RWPE2 (cell line): ENCODE data around the gene ABL2.

Experiments
- ATAC-seq: fragments of 200-7000 bp; cut with Tn5 transposase; 3 replicates; pipeline ENCODE4 v1.9.1; 2021; ENCODE audit warnings: low read depth
- DNase-seq: peaks from one replicate; pipeline ENCODE4 v3.0.0-alpha.2; 2020; ENCODE audit warnings: low spot score
- H3K27ac ChIP-seq: fragments of 450-650 bp; 2 replicates; pipeline ENCODE4 v1.5.1; 2017; ENCODE audit warnings: mild to moderate bottlenecking; ENCODE audit not compliant: poor library complexity, severe bottlenecking
- H3K27me3 ChIP-seq: fragments of 250-450 bp; sonication (Bioruptor Pico); 2 replicates; pipeline ENCODE4 v1.5.1; 2021; ENCODE audit warnings: mild to moderate bottlenecking, moderate library complexity; ENCODE audit not compliant: insufficient read depth, poor library complexity, severe bottlenecking
- H3K36me3 ChIP-seq: fragments of 250-450 bp; sonication (Bioruptor Pico); 2 replicates; pipeline ENCODE4 v1.5.1; 2020; ENCODE audit warnings: low read depth, mild to moderate bottlenecking, moderate library complexity
- H3K4me1 ChIP-seq: fragments of 250-450 bp; sonication (Bioruptor Pico); 2 replicates; pipeline ENCODE4 v1.5.1; 2021; ENCODE audit warnings: mild to moderate bottlenecking, moderate library complexity; ENCODE audit not compliant: insufficient read depth, poor library complexity, severe bottlenecking
- H3K4me3 ChIP-seq: fragments of 250-450 bp; sonication (Bioruptor Pico); 2 replicates; pipeline ENCODE4 v1.5.1; 2021; ENCODE audit warnings: mild to moderate bottlenecking, moderate library complexity; ENCODE audit not compliant: severe bottlenecking
- H3K9me3 ChIP-seq: fragments of 250-450 bp; sonication (Bioruptor Pico); 2 replicates; pipeline ENCODE4 v1.5.1; 2021; ENCODE audit warnings: mild to moderate bottlenecking, moderate library complexity; ENCODE audit not compliant: severe bottlenecking
- TF ChIP-seq, protein P1 (sequence below): fragments of 450-650 bp; IDR thresholded peaks from one replicate; pipeline ENCODE4 v1.5.1; 2017; ENCODE audit warnings: mild to moderate bottlenecking, moderate library complexity; ENCODE audit not compliant: poor library complexity, severe bottlenecking

Gene ABL2

DNA sequence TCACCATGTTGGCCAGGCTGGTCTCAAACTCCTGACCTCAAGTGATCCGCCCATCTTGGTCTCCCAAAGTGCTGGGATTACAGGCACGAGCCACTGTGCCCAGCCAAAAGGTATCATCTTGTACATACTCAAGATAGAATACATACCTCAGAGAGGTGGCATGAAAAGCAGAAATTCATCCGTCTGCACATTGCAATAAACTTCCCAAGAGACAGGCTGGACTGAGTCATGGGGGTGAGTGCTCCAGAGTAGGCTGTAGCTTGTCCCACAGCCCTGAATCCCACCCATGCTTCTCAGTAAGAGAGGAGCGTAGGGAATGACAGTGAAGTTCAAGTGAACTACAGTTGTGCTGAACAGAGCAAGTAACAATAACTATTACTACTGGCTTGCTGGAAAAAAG lies 127.9 kb downstream of the ABL2 start:
- peaks cover 71% of the 10 kb centered on the region for H3K36me3 ChIP-seq
- TF ChIP-seq, protein P1, sequence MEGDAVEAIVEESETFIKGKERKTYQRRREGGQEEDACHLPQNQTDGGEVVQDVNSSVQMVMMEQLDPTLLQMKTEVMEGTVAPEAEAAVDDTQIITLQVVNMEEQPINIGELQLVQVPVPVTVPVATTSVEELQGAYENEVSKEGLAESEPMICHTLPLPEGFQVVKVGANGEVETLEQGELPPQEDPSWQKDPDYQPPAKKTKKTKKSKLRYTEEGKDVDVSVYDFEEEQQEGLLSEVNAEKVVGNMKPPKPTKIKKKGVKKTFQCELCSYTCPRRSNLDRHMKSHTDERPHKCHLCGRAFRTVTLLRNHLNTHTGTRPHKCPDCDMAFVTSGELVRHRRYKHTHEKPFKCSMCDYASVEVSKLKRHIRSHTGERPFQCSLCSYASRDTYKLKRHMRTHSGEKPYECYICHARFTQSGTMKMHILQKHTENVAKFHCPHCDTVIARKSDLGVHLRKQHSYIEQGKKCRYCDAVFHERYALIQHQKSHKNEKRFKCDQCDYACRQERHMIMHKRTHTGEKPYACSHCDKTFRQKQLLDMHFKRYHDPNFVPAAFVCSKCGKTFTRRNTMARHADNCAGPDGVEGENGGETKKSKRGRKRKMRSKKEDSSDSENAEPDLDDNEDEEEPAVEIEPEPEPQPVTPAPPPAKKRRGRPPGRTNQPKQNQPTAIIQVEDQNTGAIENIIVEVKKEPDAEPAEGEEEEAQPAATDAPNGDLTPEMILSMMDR, result no peak
- DNase-seq (no peak), ATAC-seq (no peak)
- H3K27me3 ChIP-seq, result no peaks in the 10 kb centered on the region
- no peaks in the 10 kb centered on the region for H3K4me1 ChIP-seq
- no peak overlapping the region for H3K27ac ChIP-seq
- no peaks in the 10 kb centered on the region for H3K9me3 ChIP-seq
- H3K4me3 ChIP-seq, result no peak overlapping the region

DNA sequence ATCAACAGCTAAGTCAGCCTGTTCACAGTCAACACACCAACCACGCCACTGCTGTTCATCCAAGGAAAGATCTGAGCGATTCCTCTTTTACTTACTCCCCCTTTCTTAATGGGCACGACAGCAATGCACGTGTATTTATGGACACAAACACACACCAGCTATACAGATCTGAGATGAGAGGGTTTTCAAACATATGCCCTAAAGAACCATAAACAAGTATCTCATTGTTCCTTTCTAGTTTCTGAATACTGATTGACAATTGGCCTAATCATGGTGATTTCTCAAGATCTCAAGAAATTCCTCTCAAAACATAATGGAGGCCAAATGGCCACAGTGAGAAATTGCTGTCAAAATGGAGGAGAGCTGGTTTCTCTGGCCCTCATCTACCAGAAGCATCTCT lies 129.6 kb downstream of the ABL2 start:
- Histone ChIP-seq H3K9me3 (no peaks in the 10 kb centered on the region), H3K36me3 (peaks cover 72% of the 10 kb centered on the region), H3K27ac (no peak overlapping the region), H3K4me1 (no peaks in the 10 kb centered on the region), H3K4me3 (no peak overlapping the region), H3K27me3 (no peaks in the 10 kb centered on the region)
- TF ChIP-seq, protein P1, result no peak
- no peak for DNase-seq
- no peak for ATAC-seq

DNA sequence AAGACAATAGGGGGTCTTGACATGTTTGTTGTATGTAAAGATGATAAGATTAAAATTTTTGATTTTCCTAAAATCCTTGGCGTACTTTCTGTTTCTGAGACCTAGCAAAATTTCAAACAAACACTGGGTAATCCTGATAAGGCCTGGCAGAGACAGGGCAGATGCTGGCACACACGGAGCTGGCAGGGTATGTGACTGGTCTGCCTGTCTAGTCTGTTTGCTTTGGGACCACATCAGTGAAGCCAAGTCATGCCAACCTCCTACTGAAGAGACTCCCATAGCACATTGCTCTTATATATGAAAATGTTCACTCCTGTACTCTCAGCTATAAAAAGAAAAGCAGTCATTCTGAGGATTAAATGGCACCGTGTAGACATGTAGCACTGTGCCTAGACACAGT lies 133.6 kb downstream of the ABL2 start:
- Histone ChIP-seq H3K36me3 (peaks cover 67% of the 10 kb centered on the region), H3K4me3 (no peak overlapping the region), H3K27ac (no peak overlapping the region), H3K9me3 (no peaks in the 10 kb centered on the region), H3K27me3 (no peaks in the 10 kb centered on the region), H3K4me1 (no peaks in the 10 kb centered on the region)
- TF ChIP-seq, protein P1, result no peak
- DNase-seq, result no peak
- ATAC-seq, result no peak

DNA sequence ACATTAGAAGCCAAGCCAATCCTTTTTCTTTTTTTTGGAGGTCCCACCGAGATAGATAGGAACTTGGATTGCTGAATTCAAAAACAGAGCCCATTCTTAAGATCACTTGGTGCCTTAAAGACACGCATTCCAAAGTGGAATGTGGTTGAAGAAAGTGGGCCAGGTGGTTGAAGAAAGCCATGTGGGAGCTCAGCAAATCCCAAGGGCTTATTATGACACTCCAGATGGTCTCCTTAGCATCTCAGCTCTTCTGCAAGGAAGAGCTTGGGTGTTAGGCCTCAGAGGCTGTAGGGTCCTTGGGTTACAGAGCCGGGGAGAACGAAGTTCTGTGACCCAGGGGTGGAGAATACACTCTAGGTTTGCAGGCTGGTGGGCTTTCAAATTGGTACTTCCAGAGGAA lies 134.1 kb downstream of the ABL2 start:
- Histone ChIP-seq H3K27me3 (no peaks in the 10 kb centered on the region), H3K4me1 (no peaks in the 10 kb centered on the region), H3K36me3 (peaks cover 67% of the 10 kb centered on the region), H3K9me3 (no peaks in the 10 kb centered on the region), H3K27ac (no peak overlapping the region), H3K4me3 (no peak overlapping the region)
- TF ChIP-seq, protein P1, result no peak
- ATAC-seq (no peak), DNase-seq (no peak)

DNA sequence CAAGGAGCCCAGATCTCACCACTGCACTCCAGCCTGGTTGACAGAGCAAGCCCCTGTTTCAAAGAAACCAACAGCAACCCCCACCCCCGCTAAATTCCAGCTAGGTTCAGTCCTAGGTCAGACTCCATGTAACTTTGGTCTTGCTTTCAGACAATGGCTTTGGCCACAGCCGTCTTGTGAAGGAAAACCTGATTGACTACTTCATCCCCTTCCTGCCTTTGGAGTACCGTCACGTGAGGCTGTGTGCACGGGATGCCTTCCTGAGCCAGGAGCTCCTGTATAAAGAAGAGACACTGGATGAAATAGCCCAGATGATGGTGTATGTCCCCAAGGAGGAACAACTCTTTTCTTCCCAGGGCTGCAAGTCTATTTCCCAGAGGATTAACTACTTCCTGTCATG lies 134.7 kb downstream of the ABL2 start:
- Histone ChIP-seq H3K4me3 (no peak overlapping the region), H3K27me3 (no peaks in the 10 kb centered on the region), H3K36me3 (peaks cover 63% of the 10 kb centered on the region), H3K9me3 (no peaks in the 10 kb centered on the region), H3K4me1 (no peaks in the 10 kb centered on the region), H3K27ac (no peak overlapping the region)
- TF ChIP-seq, protein P1, result no peak
- DNase-seq (no peak), ATAC-seq (no peak)
